ENCODE data around the gene PPP2R5D.

Gene PPP2R5D

DNA sequence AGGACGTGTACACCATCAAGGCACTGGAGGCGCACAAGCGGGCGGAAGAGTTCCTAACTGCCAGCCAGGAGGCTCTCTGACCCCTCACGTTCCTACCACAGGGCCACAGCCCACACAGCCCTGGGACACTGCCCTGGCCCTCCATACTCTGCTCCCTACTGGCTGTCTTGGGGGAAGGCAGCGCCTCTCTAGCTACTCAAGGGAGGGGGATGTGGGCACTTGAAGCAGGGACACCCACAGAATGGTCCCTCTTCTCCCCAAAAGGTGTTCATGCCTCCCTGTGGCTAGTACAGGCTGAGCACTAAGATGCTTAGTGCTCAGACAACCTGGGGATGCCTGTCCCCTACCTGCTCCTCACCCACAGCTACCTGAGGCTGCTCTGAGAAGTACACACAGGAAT is 26.8 kb downstream of the PPP2R5D start:
- H3K4me3 ChIP-seq (ENCODE audit: low read length): no peak overlapping the region
- no peak for DNase-seq (ENCODE audit: low read depth)
- TF ChIP-seq, protein P1, sequence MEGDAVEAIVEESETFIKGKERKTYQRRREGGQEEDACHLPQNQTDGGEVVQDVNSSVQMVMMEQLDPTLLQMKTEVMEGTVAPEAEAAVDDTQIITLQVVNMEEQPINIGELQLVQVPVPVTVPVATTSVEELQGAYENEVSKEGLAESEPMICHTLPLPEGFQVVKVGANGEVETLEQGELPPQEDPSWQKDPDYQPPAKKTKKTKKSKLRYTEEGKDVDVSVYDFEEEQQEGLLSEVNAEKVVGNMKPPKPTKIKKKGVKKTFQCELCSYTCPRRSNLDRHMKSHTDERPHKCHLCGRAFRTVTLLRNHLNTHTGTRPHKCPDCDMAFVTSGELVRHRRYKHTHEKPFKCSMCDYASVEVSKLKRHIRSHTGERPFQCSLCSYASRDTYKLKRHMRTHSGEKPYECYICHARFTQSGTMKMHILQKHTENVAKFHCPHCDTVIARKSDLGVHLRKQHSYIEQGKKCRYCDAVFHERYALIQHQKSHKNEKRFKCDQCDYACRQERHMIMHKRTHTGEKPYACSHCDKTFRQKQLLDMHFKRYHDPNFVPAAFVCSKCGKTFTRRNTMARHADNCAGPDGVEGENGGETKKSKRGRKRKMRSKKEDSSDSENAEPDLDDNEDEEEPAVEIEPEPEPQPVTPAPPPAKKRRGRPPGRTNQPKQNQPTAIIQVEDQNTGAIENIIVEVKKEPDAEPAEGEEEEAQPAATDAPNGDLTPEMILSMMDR (conservative IDR thresholded peaks at IDR 0.05; ENCODE audit: low read length): no peak

GRCh38 chr6:43012364-43012763 is 28.0 kb downstream of the PPP2R5D start:
- no peak for DNase-seq (ENCODE audit: low read depth)
- TF ChIP-seq, protein P1 (conservative IDR thresholded peaks at IDR 0.05; ENCODE audit: low read length): no peak
- H3K4me3 ChIP-seq (ENCODE audit: low read length): peak overlapping the region; percentile 77

DNA sequence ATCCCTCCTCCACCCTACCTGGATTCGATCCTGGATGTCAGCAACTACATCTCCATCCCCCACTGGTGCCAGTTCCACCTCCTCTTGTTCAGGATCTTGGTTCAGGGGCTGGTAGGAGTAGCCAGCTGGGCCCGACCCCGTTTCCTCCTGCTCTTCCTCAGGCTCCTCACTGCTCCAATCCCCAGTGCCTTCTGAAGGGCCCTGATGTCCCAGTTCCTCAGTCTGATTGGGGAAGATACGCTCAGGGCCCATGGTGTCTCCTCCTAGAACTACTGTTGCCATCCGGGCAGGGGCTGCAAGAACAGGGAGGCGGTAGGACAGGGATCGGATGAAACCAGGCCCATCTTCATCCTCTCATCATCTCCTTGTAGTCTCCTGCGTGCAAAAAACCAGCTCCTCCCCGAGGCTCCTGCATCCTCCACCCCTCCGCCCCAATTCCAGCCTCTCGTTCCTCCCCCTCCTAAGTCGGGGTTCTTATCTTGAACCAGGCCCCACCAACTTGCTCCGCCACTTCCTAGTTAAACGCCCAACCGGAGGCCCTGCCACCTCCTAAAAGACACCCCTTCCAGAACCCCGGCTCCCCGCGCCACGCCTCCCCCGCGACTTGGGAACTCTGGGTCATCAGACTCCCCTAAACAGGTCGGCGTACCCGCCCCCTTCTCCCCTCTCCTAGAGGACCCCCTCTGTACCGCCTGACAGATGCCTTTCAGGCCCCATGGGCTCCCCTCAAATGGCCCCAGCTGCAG is 28.9 kb downstream of the PPP2R5D start:
- peak; percentile 36 for DNase-seq (ENCODE audit: low read depth)
- H3K4me3 ChIP-seq (ENCODE audit: low read length): peak overlapping the region; percentile 77
- TF ChIP-seq, protein P1 (conservative IDR thresholded peaks at IDR 0.05; ENCODE audit: low read length): no peak

- peak within 1 kb of the TSS; percentile 81 for H3K4me3 ChIP-seq (ENCODE audit: low read length)
- TF ChIP-seq, protein P1 (conservative IDR thresholded peaks at IDR 0.05; ENCODE audit: low read length): no peak
Observed at GRCh38 chr6:43013843-43014433, 29.6 kb downstream of the PPP2R5D start, which contains the start of the genes KLHDC3 and MEA1. Gene KLHDC3, plus strand, starts transcription at chr6:43014249. Its CDS starts 2,944 bp downstream, at chr6:43017193. Gene MEA1, minus strand, starts transcription at chr6:43013946. Its CDS starts 133 bp downstream, at chr6:43013813.

DNA sequence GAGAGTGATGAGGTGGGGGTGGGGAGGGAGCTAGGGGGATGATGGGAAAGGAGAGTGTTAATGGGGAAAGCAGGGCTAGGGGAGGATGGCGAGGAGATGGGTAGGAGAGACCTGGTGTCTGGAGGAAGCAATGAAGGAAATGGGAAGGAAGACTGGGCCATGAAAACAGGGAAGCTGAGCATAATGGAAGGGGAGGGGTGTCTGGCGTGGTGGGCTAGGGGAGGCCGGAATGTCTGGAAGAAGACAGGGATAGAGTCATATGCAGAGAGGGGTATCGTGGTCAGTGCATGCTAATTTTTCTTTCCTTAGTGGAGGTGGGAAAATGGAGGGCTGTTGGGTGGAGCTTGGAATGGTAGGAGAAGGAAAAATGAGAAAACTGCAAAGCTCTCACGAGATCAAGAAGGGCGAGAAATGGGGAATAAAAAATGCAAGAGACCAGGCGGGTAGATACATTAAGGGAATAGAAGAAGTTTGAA is 30.1 kb downstream of the PPP2R5D start:
- TF ChIP-seq, protein P1 (conservative IDR thresholded peaks at IDR 0.05; ENCODE audit: low read length): no peak
- DNase-seq (ENCODE audit: low read depth): peak; percentile 49

More at GRCh38 chr6:43013843-43014433, 29.6 kb downstream of the PPP2R5D start, which contains the start of the genes KLHDC3 and MEA1:
- peak; percentile 100 for DNase-seq (ENCODE audit: low read depth)

DNA sequence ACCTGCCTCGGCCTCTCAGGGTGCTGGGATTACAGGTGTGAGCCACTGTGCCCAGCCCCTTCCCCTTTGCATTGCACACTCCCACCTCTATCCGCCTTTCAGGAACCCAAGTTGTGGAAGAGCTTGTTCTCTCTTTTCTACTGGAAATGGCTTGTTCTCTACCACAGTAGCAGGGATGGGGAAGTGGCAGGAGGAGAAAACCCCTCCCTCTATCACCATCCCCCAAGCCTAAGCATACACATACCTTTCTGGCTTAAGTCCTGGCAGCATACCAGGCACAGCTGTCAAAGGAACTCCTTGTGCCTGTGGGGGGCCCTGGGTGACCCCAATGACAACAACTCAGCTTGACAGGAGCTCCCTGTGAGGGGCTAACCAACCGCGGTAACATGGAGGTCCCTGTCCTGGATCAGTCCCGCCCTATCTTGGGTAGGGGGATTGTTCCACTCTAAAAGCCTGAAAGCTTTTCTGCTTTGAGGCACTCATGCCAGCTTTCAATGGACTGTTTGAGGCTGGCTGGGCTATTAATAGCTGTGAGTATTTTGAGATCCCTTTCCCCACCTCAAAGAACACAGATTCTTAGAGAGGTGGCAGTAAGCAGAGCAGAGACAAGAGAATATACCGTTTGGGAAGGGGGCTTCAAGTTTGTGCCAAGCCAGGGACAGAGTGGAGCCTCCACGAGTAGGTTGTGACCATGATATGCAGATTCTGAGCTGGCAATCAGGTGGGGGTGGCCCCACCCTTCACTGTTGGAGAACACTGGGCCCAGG is 32.0 kb downstream of the PPP2R5D start:
- TF ChIP-seq, protein P1 (conservative IDR thresholded peaks at IDR 0.05; ENCODE audit: low read length): no peak
- H3K4me3 ChIP-seq (ENCODE audit: low read length): peak overlapping the region; percentile 13
- no peak for DNase-seq (ENCODE audit: low read depth)

More for the DNA sequence above, 30.1 kb downstream of the PPP2R5D start:
- H3K4me3 ChIP-seq (ENCODE audit: low read length): peak overlapping the region; percentile 81

All from AG10803 (cell line).